ENCODE measurements around the gene LCE5A.
A peak's percentile ranks its signal among the peaks of the same experiment; 100 is the strongest.
"Not testable (repeated sequence)": the region's sequence is repeated elsewhere in the genome, so short reads cannot be mapped to it uniquely, and the experiment has no call there.

GRCh38 chr1:152491537-152491936, 19.1 kb upstream of the LCE5A start:
- TF ChIP-seq, protein P1, sequence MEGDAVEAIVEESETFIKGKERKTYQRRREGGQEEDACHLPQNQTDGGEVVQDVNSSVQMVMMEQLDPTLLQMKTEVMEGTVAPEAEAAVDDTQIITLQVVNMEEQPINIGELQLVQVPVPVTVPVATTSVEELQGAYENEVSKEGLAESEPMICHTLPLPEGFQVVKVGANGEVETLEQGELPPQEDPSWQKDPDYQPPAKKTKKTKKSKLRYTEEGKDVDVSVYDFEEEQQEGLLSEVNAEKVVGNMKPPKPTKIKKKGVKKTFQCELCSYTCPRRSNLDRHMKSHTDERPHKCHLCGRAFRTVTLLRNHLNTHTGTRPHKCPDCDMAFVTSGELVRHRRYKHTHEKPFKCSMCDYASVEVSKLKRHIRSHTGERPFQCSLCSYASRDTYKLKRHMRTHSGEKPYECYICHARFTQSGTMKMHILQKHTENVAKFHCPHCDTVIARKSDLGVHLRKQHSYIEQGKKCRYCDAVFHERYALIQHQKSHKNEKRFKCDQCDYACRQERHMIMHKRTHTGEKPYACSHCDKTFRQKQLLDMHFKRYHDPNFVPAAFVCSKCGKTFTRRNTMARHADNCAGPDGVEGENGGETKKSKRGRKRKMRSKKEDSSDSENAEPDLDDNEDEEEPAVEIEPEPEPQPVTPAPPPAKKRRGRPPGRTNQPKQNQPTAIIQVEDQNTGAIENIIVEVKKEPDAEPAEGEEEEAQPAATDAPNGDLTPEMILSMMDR (IDR thresholded peaks at IDR 0.05), result peak in 3 of 6 experiments; percentile 15 to 54 (median 38)
- not testable (repeated sequence) for TF ChIP-seq POLR2A (IDR thresholded peaks at IDR 0.05)

Measured in esophagus squamous epithelium (tissue), 4 donors.